H1 (cell line): ENCODE measurements around the gene CHRM3. TPM values are rescaled to one million over a fixed set of nuclear protein-coding genes. Genes with fewer than 3 reads are reported as not detected.

ENCODE experiments used
- CTCF ChIA-PET: fragments of 300-600 bp; sonication (Branson Sonifier 250); formaldehyde crosslinking; loops from one replicate; lab custom pipeline; 2021; ENCODE audit not compliant: partially characterized antibody; lab: Charles Lee
- POLR2A ChIA-PET: fragments of 300-600 bp; sonication (Branson Sonifier 250); formaldehyde crosslinking; loops from one replicate; lab custom pipeline; 2021; ENCODE audit warnings: inconsistent platforms; ENCODE audit not compliant: partially characterized antibody; lab: Charles Lee
- DNase-seq, 2 experiments: peaks; one replicate each; pipeline versions ENCODE4 v3.0.0 to v3.0.0-alpha.2; 2010 to 2022; ENCODE audit warnings: low spot score in 2 of 2, low read depth in 1 of 2, mixed read lengths in 1 of 2
- FAIRE-seq: peaks from 2 replicates; lab custom pipeline; 2011; peaks lifted over from hg19 to GRCh38; lab: Jason Lieb, UNC
- H2AFZ ChIP-seq: 2 replicates; pipeline ENCODE4 v1.8.1; 2012; ENCODE audit warnings: low read length, inconsistent platforms
- H2AK5ac ChIP-seq: 2 replicates; pipeline ENCODE4 v1.6.1; 2013; ENCODE audit warnings: low read depth, low read length
- H2BK120ac ChIP-seq: replicated peaks from 2 replicates; pipeline ENCODE3; 2013; ENCODE audit warnings: low read depth, low read length, inconsistent platforms
- H2BK12ac ChIP-seq: 2 replicates; pipeline ENCODE4 v1.6.1; 2013; ENCODE audit warnings: low read depth, low read length
- H2BK15ac ChIP-seq: 2 replicates; pipeline ENCODE4 v1.6.1; 2013; ENCODE audit warnings: low read length
- H2BK20ac ChIP-seq: 2 replicates; pipeline ENCODE4 v1.6.1; 2013; ENCODE audit warnings: low read length
- H2BK5ac ChIP-seq: 2 replicates; pipeline ENCODE4 v1.6.1; 2013; ENCODE audit warnings: low read depth, low read length
- H3K14ac ChIP-seq: 2 replicates; pipeline ENCODE4 v1.6.1; 2013; ENCODE audit warnings: inconsistent platforms; ENCODE audit not compliant: insufficient read length
- H3K18ac ChIP-seq: 2 replicates; pipeline ENCODE4 v1.6.1; 2013; ENCODE audit warnings: low read length; ENCODE audit errors: extremely low read depth
- H3K23ac ChIP-seq: 2 replicates; pipeline ENCODE4 v1.6.1; 2013; ENCODE audit warnings: inconsistent platforms; ENCODE audit not compliant: insufficient read length
- H3K23me2 ChIP-seq: 2 replicates; pipeline ENCODE4 v1.6.1; 2013; ENCODE audit warnings: low read depth, low read length
- H3K27ac ChIP-seq: 2 replicates; pipeline ENCODE4 v1.6.1; 2011; ENCODE audit warnings: low read depth, low read length, inconsistent platforms
- H3K27me3 ChIP-seq, 4 experiments: replicated peaks in 1 of 4; 1 replicate in 1 of 4; 2 replicates in 3 of 4; pipeline versions ENCODE4 v1.6.1 to v1.8.1; 2011 to 2013; ENCODE audit warnings: low read length in 3 of 4, mild to moderate bottlenecking in 3 of 4, inconsistent platforms in 2 of 4, mixed read lengths in 2 of 4, moderate library complexity in 1 of 4; ENCODE audit not compliant: control insufficient read depth in 3 of 4, insufficient read depth in 3 of 4; ENCODE audit errors: extremely low read depth in 1 of 4
- H3K36me3 ChIP-seq, 4 experiments: 2 replicates each; pipeline versions ENCODE4 v1.6.1 to v1.8.1; 2011 to 2013; ENCODE audit warnings: mild to moderate bottlenecking in 4 of 4, low read length in 3 of 4, moderate library complexity in 2 of 4, control low read depth in 1 of 4, inconsistent platforms in 1 of 4; ENCODE audit not compliant: insufficient read depth in 4 of 4, control insufficient read depth in 2 of 4
- H3K4ac ChIP-seq: replicated peaks from 2 replicates; pipeline ENCODE3; 2013; ENCODE audit warnings: low read length, low read depth, mixed read lengths, inconsistent platforms; ENCODE audit not compliant: insufficient read length
- H3K4me1 ChIP-seq, 4 experiments: replicated peaks in 1 of 4; 1 replicate in 1 of 4; 2 replicates in 3 of 4; pipeline versions ENCODE4 v1.6.1 to v1.8.1; 2011 to 2013; ENCODE audit warnings: low read length in 3 of 4, inconsistent platforms in 2 of 4, mixed read lengths in 1 of 4; ENCODE audit not compliant: insufficient read depth in 4 of 4, control insufficient read depth in 3 of 4
- H3K4me2 ChIP-seq, 2 experiments: 2 replicates each; pipeline versions ENCODE4 v1.6.1 to v1.8.1; 2011 to 2013; ENCODE audit warnings: low read depth in 2 of 2, low read length in 2 of 2, control low read depth in 1 of 2, inconsistent platforms in 1 of 2, mild to moderate bottlenecking in 1 of 2; ENCODE audit not compliant: insufficient read depth in 1 of 2
- H3K4me3 ChIP-seq, 4 experiments: fragments of 200-600, 300-600 bp in 1 of 4; sonication (generic), shearing (Covaris generic), sonication (Bioruptor Twin) in 1 of 4; 2 replicates each; pipeline versions ENCODE4 v1.5.1 to v1.8.1; 2011 to 2016; ENCODE audit warnings: low read length in 4 of 4, low read depth in 3 of 4, control low read depth in 2 of 4, inconsistent platforms in 2 of 4, mild to moderate bottlenecking in 2 of 4, mixed read lengths in 1 of 4, moderate library complexity in 1 of 4; ENCODE audit not compliant: insufficient read depth in 2 of 4; ENCODE audit errors: extremely low read depth in 1 of 4
- H3K56ac ChIP-seq: replicated peaks from 2 replicates; pipeline ENCODE3; 2013; ENCODE audit warnings: low read depth, mild to moderate bottlenecking, mixed read lengths, low read length, inconsistent platforms; ENCODE audit not compliant: insufficient read length
- H3K79me1 ChIP-seq: 2 replicates; pipeline ENCODE4 v1.6.1; 2013; ENCODE audit warnings: low read depth, low read length, control low read depth
- H3K79me2 ChIP-seq, 2 experiments: 2 replicates each; pipeline versions ENCODE4 v1.6.1 to v1.8.1; 2012 to 2013; ENCODE audit warnings: low read length in 2 of 2, mild to moderate bottlenecking in 2 of 2, inconsistent platforms in 1 of 2; ENCODE audit not compliant: insufficient read depth in 2 of 2, control insufficient read depth in 1 of 2
- H3K9ac ChIP-seq, 4 experiments: replicated peaks in 1 of 4; 1 replicate in 1 of 4; 2 replicates in 3 of 4; pipeline versions ENCODE4 v1.6.1 to v1.8.1; 2011 to 2013; ENCODE audit warnings: low read depth in 3 of 4, low read length in 3 of 4, control low read depth in 2 of 4, mild to moderate bottlenecking in 2 of 4, moderate library complexity in 2 of 4, inconsistent platforms in 1 of 4; ENCODE audit errors: extremely low read depth in 1 of 4
- H3K9me3 ChIP-seq, 2 experiments: 2 replicates each; pipeline versions ENCODE4 v1.6.1 to v1.8.1; 2012 to 2013; ENCODE audit warnings: mild to moderate bottlenecking in 2 of 2, moderate library complexity in 2 of 2, control low read depth in 1 of 2, inconsistent platforms in 1 of 2, low read depth in 1 of 2, low read length in 1 of 2, mixed read lengths in 1 of 2; ENCODE audit not compliant: insufficient read depth in 2 of 2
- H4K20me1 ChIP-seq, 2 experiments: replicated peaks in 1 of 2; 2 replicates each; pipeline versions ENCODE3 to v1.8.1; 2011 to 2013; ENCODE audit warnings: inconsistent platforms in 2 of 2, low read length in 2 of 2, mild to moderate bottlenecking in 1 of 2; ENCODE audit not compliant: insufficient read depth in 2 of 2, control insufficient read depth in 1 of 2
- H4K5ac ChIP-seq: 2 replicates; pipeline ENCODE4 v1.6.1; 2013; ENCODE audit warnings: low read length, low read depth, mixed read lengths, inconsistent platforms; ENCODE audit not compliant: insufficient read length
- H4K8ac ChIP-seq: 2 replicates; pipeline ENCODE4 v1.8.0; 2013; ENCODE audit warnings: mild to moderate bottlenecking, moderate library complexity, low read length, inconsistent platforms; ENCODE audit not compliant: insufficient read depth; ENCODE audit errors: extremely low read depth
- H4K91ac ChIP-seq: replicated peaks from 2 replicates; pipeline ENCODE3; 2013; ENCODE audit warnings: low read length, mixed read lengths, inconsistent platforms; ENCODE audit not compliant: insufficient read length
- CEBPB ChIP-seq: IDR thresholded peaks from 2 replicates; pipeline ENCODE4 v1.6.1; 2012; ENCODE audit warnings: low read depth, low read length
- KDM1A ChIP-seq: fragments of 200-600, 300-600 bp; sonication (generic); IDR thresholded peaks from 2 replicates; pipeline ENCODE4 v1.7.1; 2016; ENCODE audit warnings: mild to moderate bottlenecking, low read length, borderline replicate concordance
- KDM5A ChIP-seq: fragments of 200-600 bp; IDR thresholded peaks from 2 replicates; pipeline ENCODE4 v1.7.1; 2012; ENCODE audit warnings: mild to moderate bottlenecking, low read length, inconsistent platforms, mixed read lengths
- NANOG ChIP-seq: IDR thresholded peaks from 2 replicates; pipeline ENCODE4 v1.6.1; 2011; ENCODE audit warnings: low read length, low read depth, mild to moderate bottlenecking, inconsistent platforms; ENCODE audit not compliant: insufficient read depth, poor library complexity, severe bottlenecking
- SP4 ChIP-seq: IDR thresholded peaks from 2 replicates; pipeline ENCODE4 v1.6.1; 2012; ENCODE audit warnings: low read length, inconsistent platforms
- TCF12 ChIP-seq: IDR thresholded peaks from 2 replicates; pipeline ENCODE4 v1.6.1; 2011; ENCODE audit warnings: low read depth, mild to moderate bottlenecking, low read length
- WGBS, 2 experiments: shearing (Covaris generic) in 1 of 2; methylation state at CpG; one replicate each; pipeline versions ENCODE4 v1.1.6 to v1.1.7; 2013 to 2015; ENCODE audit warnings: low lambda C conversion rate in 2 of 2, mixed read lengths in 2 of 2, inconsistent platforms in 1 of 2, low coverage in 1 of 2, missing lambda C conversion rate in 1 of 2; ENCODE audit not compliant: insufficient replicate concordance in 2 of 2, insufficient coverage in 1 of 2, insufficient read length in 1 of 2; ENCODE audit errors: extremely low coverage in 1 of 2, missing lambda C conversion rate in 1 of 2; 5-methylcytosine and 5-hydroxymethylcytosine counted together
- polyA plus RNA-seq, 7 experiments: library from polyadenylated mRNA; depleted of rRNA in 3 of 7; stranded (reverse) in 5 of 7; unstranded in 2 of 7; fragments of >200 nt in 5 of 7; fragments of 200-250 nt in 2 of 7; gene quantifications; 1 replicate in 5 of 7; 2 replicates in 1 of 7; 4 replicates in 1 of 7; pipeline versions ENCODE4 v1.2.1 to v1.2.3, GENCODE V29; 2011 to 2013; ENCODE audit warnings: missing spikeins in 2 of 7, mixed read lengths in 2 of 7
- total RNA-seq: library from RNA; stranded (reverse); fragmentation: NEBNext Ultra II Directional; extraction: Animal tissue kit (Norgen Biotek cat#: 25700); gene quantifications from 2 replicates; pipeline ENCODE4 v1.2.1, GENCODE V29; 2021

CHRM3 gene
- total and polyA plus RNA-seq, 2 of the 8 experiments (the other 6 are each of a cell fraction or from before 2014, with no cell fraction given): 3.3 to 5.0 TPM

GRCh38 chr1:239368436-239369109, 17.8 kb upstream of the CHRM3 start:
- Histone ChIP-seq H3K27me3 (no peaks in the 10 kb centered on the region), H3K18ac (no peak overlapping the region), H3K23me2 (no peaks in the 10 kb centered on the region; the same call in 1 of the 2 replicates), H4K5ac (no peak overlapping the region), H3K79me1 (no peaks in the 10 kb centered on the region), H3K23ac (no peak overlapping the region), H3K56ac (no peak overlapping the region), H3K79me2 (no peaks in the 10 kb centered on the region), H3K4ac (no peak overlapping the region), H3K9ac (no peak overlapping the region), H2BK120ac (no peak overlapping the region), H3K4me3 (no peak overlapping the region), H2BK20ac (no peak overlapping the region), H3K4me1 (no peaks in the 10 kb centered on the region; a peak in 1 of 7 replicates), H3K27ac (no peak overlapping the region), H4K91ac (no peak overlapping the region), H2BK15ac (no peak overlapping the region), H3K4me2 (no peak overlapping the region), H2BK12ac (no peak overlapping the region), H2AFZ (peak overlapping the region; percentile 73), H2AK5ac (no peak overlapping the region), H3K9me3 (no peaks in the 10 kb centered on the region), H4K8ac (no peak overlapping the region), H4K20me1 (no peaks in the 10 kb centered on the region), H2BK5ac (no peak overlapping the region), H3K14ac (no peak overlapping the region), H3K36me3 (no peaks in the 10 kb centered on the region)
- ChIA-PET CTCF (interaction anchor here (1.0 kb wide), 1 partner anchor 19 kb away, joined by 3 read pairs; no protein-coding TSS in a partner anchor), POLR2A (no interaction called here)
- DNase-seq (no peak), FAIRE-seq (no peak)
- TF ChIP-seq KDM1A (no peak), KDM5A (no peak), NANOG (no peak), SP4 (no peak), TCF12 (no peak), CEBPB (no peak)
- WGBS, 2 experiments: 83% methylated on average over 7 of the region's 7 CpGs; no CpG with 5 or more reads in 1 of the 2 experiments
